HCT116 (cell line): ENCODE results near the gene NLGN3. TPM values are rescaled to one million over a fixed set of nuclear protein-coding genes. Genes with fewer than 3 reads are reported as not detected.

ENCODE experiments used
- ATAC-seq: fragments of 200-7000 bp; cut with Tn5 transposase; 2 replicates; pipeline ENCODE4 v1.9.1; 2020; ENCODE audit warnings: mild to moderate bottlenecking, moderate library complexity
- BruUV-seq: library from RNA; stranded (reverse); fragments of 400-500 nt; replicated peaks from 2 replicates; lab custom pipeline; 2021; lab: Mats Ljungman, UMichigan
- CTCF ChIA-PET: fragments of 300-600 bp; sonication (Branson Sonifier 250); formaldehyde crosslinking; loops from one replicate; lab custom pipeline; 2021; ENCODE audit warnings: antibody characterized with exemption; lab: Charles Lee
- POLR2A ChIA-PET: fragments of 300-600, 350-600 bp; sonication (Branson Sonifier 250); formaldehyde crosslinking; loops from one replicate; lab custom pipeline; 2021; ENCODE audit warnings: antibody characterized with exemption; lab: Charles Lee
- RAD21 ChIA-PET, 2 experiments: fragments of 300-600 bp; sonication (Branson Sonifier 250); formaldehyde crosslinking; loops; one replicate each; lab custom pipeline; 2023; ENCODE audit warnings: low total read pairs in 2 of 2; ENCODE audit not compliant: uncharacterized antibody in 2 of 2, unreplicated experiment in 2 of 2, low non-redundant PET in 1 of 2; lab: Charles Lee
- DNase-seq: peaks from one replicate; pipeline ENCODE4 v3.0.0-alpha.2; 2010; ENCODE audit warnings: low read depth, low spot score
- H2AFZ ChIP-seq: fragments of 200-600 bp; shearing (Covaris generic), sonication (generic); 2 replicates; pipeline ENCODE4 v1.6.1; 2017; ENCODE audit warnings: low read depth, mixed run types, mixed read lengths, antibody characterized with exemption, low read length; ENCODE audit not compliant: poor library complexity, severe bottlenecking
- H3K27ac ChIP-seq: 2 replicates; pipeline ENCODE4 v1.5.1; 2012; ENCODE audit warnings: low read depth, low read length
- H3K27me3 ChIP-seq: fragments of 200-600 bp; sonication (generic); 2 replicates; pipeline ENCODE4 v1.6.1; 2016; ENCODE audit warnings: mixed run types, low read length, mixed read lengths; ENCODE audit not compliant: insufficient read depth
- H3K36me3 ChIP-seq, 2 experiments: fragments of 200-500 bp in 1 of 2; fragments of 200-600 bp in 1 of 2; sonication (Bioruptor generic) in 1 of 2; sonication (generic) in 1 of 2; 2 replicates each; pipeline versions ENCODE4 v1.5.1 to v1.6.1; 2014 to 2016; ENCODE audit warnings: low read length in 2 of 2, inconsistent platforms in 1 of 2, mixed read lengths in 1 of 2, mixed run types in 1 of 2; ENCODE audit not compliant: insufficient read depth in 2 of 2, control insufficient read depth in 1 of 2
- H3K4me1 ChIP-seq, 2 experiments: fragments of 200-600 bp in 1 of 2; sonication (generic) in 1 of 2; 2 replicates each; pipeline versions ENCODE4 v1.5.1 to v1.6.1; 2012 to 2017; ENCODE audit warnings: low read length in 2 of 2, inconsistent platforms in 1 of 2, mild to moderate bottlenecking in 1 of 2, mixed read lengths in 1 of 2, mixed run types in 1 of 2, moderate library complexity in 1 of 2; ENCODE audit not compliant: insufficient read depth in 2 of 2, control insufficient read depth in 1 of 2
- H3K4me2 ChIP-seq: fragments of 200-600 bp; sonication (generic); 2 replicates; pipeline ENCODE4 v1.6.1; 2017; ENCODE audit warnings: mixed run types, low read length, mixed read lengths
- H3K4me3 ChIP-seq, 2 experiments: fragments of 200-600 bp in 1 of 2; sonication (generic) in 1 of 2; replicated peaks in 1 of 2; 2 replicates each; pipeline ENCODE4 v1.5.1; 2011 to 2016; ENCODE audit warnings: low read length in 2 of 2, control low read depth in 1 of 2, low read depth in 1 of 2, mild to moderate bottlenecking in 1 of 2, mixed read lengths in 1 of 2, mixed run types in 1 of 2
- H3K79me2 ChIP-seq: fragments of 200-600 bp; sonication (generic); 2 replicates; pipeline ENCODE4 v1.6.1; 2017; ENCODE audit warnings: mild to moderate bottlenecking, mixed run types, low read length, moderate library complexity, mixed read lengths; ENCODE audit not compliant: insufficient read depth
- H3K9ac ChIP-seq: fragments of 200-600 bp; sonication (generic); 2 replicates; pipeline ENCODE4 v1.6.1; 2016; ENCODE audit warnings: low read length, mixed read lengths
- H3K9me2 ChIP-seq: fragments of 200-600 bp; sonication (generic), shearing (Covaris generic); 2 replicates; pipeline ENCODE4 v1.6.1; 2017; ENCODE audit warnings: mixed run types, mild to moderate bottlenecking, moderate library complexity; ENCODE audit not compliant: insufficient read depth
- H3K9me3 ChIP-seq, 2 experiments: fragments of 200-500 bp in 1 of 2; fragments of 200-600 bp in 1 of 2; sonication (Bioruptor generic) in 1 of 2; sonication (generic) in 1 of 2; 2 replicates each; pipeline ENCODE4 v1.6.1; 2014 to 2017; ENCODE audit warnings: low read length in 2 of 2, mixed read lengths in 2 of 2, inconsistent platforms in 1 of 2, low read depth in 1 of 2, mild to moderate bottlenecking in 1 of 2, mixed run types in 1 of 2, moderate library complexity in 1 of 2; ENCODE audit not compliant: control insufficient read depth in 1 of 2, insufficient read depth in 1 of 2
- H4K20me1 ChIP-seq: fragments of 200-600 bp; sonication (generic), shearing (Covaris generic); 2 replicates; pipeline ENCODE4 v1.6.1; 2017; ENCODE audit warnings: mixed run types, mild to moderate bottlenecking, moderate library complexity; ENCODE audit not compliant: insufficient read depth
- ATF3 ChIP-seq: IDR thresholded peaks from 2 replicates; pipeline ENCODE4 v1.6.1; 2012
- CBX3 ChIP-seq: IDR thresholded peaks from 2 replicates; pipeline ENCODE4 v1.6.1; 2012; ENCODE audit warnings: low read depth
- EGR1 ChIP-seq: IDR thresholded peaks from 2 replicates; pipeline ENCODE4 v1.6.1; 2012; ENCODE audit warnings: low read depth
- ELF1 ChIP-seq: IDR thresholded peaks from 2 replicates; pipeline ENCODE4 v1.6.1; 2012; ENCODE audit warnings: low read depth, borderline replicate concordance
- EZH2 ChIP-seq: fragments of 200-600 bp; sonication (generic); IDR thresholded peaks from 2 replicates; pipeline ENCODE4 v1.6.1; 2017; ENCODE audit warnings: antibody characterized with exemption, mixed run types
- EZH2phosphoT487 ChIP-seq: fragments of 200-600 bp; IDR thresholded peaks from 2 replicates; pipeline ENCODE4 v1.6.1; 2018; ENCODE audit warnings: antibody characterized with exemption, borderline replicate concordance
- MAX ChIP-seq: IDR thresholded peaks from 2 replicates; pipeline ENCODE4 v1.6.1; 2012
- POLR2A ChIP-seq: IDR thresholded peaks from 2 replicates; pipeline ENCODE4 v1.7.0; 2011; ENCODE audit warnings: borderline replicate concordance; ENCODE audit not compliant: insufficient read depth, insufficient read length; ENCODE audit errors: extremely low read depth
- POLR2AphosphoS5 ChIP-seq: IDR thresholded peaks from 2 replicates; pipeline ENCODE4 v1.6.1; 2011; ENCODE audit warnings: mild to moderate bottlenecking, low read depth, low read length, moderate library complexity
- SIN3A ChIP-seq: IDR thresholded peaks from 2 replicates; pipeline ENCODE4 v1.6.1; 2012; ENCODE audit warnings: low read depth
- SP1 ChIP-seq: IDR thresholded peaks from 2 replicates; pipeline ENCODE4 v1.6.1; 2012; ENCODE audit warnings: low read depth
- TCF7L2 ChIP-seq: IDR thresholded peaks from 2 replicates; pipeline ENCODE4 v1.7.0; 2011; ENCODE audit warnings: borderline replicate concordance, inconsistent platforms; ENCODE audit not compliant: insufficient read depth, insufficient read length; ENCODE audit errors: extremely low read depth
- YY1 ChIP-seq: IDR thresholded peaks from 2 replicates; pipeline ENCODE4 v1.6.1; 2011; ENCODE audit warnings: low read length, low read depth, moderate library complexity, mild to moderate bottlenecking; ENCODE audit not compliant: insufficient replicate concordance; ENCODE audit errors: extremely low read depth
- ZBTB33 ChIP-seq: IDR thresholded peaks from 2 replicates; pipeline ENCODE4 v1.6.1; 2011; ENCODE audit warnings: mild to moderate bottlenecking, low read length, moderate library complexity; ENCODE audit not compliant: insufficient replicate concordance; ENCODE audit errors: extremely low read depth
- ZFX ChIP-seq: fragments of 450-650 bp; IDR thresholded peaks from 2 replicates; pipeline ENCODE4 v1.6.1; 2017
- ZNF274 ChIP-seq: fragments of 200-500 bp; sonication (Bioruptor generic); IDR thresholded peaks from 2 replicates; pipeline ENCODE4 v1.6.1; 2014; ENCODE audit warnings: mild to moderate bottlenecking, low read depth, low read length, inconsistent platforms
- intact Hi-C: fragments of 100-400 bp; cut with micrococcal nuclease; formaldehyde crosslinking; loops from 2 replicates; pipeline ENCODE4 v1.10.0; 2022
- total RNA-seq: library from RNA; stranded (reverse); gene quantifications from one replicate; pipeline ENCODE4 v1.2.1, GENCODE V29; 2021; ENCODE audit not compliant: unreplicated experiment
- TF ChIP-seq, protein P1 (sequence below), 3 experiments: fragments of 200-600 bp in 1 of 3; sonication (generic) in 1 of 3; IDR thresholded peaks in 2 of 3; conservative IDR thresholded peaks in 1 of 3; 2 replicates each; pipeline ENCODE4 v1.5.1; 2012 to 2017; ENCODE audit warnings: low read depth in 2 of 3, low read length in 2 of 3, antibody characterized with exemption in 1 of 3, borderline replicate concordance in 1 of 3, control low read depth in 1 of 3, mild to moderate bottlenecking in 1 of 3, mixed read lengths in 1 of 3, mixed run types in 1 of 3, moderate library complexity in 1 of 3; ENCODE audit not compliant: insufficient read depth in 1 of 3

Gene NLGN3
- total RNA-seq, 1 experiment from 2014 or later = 1.4 TPM

DNA sequence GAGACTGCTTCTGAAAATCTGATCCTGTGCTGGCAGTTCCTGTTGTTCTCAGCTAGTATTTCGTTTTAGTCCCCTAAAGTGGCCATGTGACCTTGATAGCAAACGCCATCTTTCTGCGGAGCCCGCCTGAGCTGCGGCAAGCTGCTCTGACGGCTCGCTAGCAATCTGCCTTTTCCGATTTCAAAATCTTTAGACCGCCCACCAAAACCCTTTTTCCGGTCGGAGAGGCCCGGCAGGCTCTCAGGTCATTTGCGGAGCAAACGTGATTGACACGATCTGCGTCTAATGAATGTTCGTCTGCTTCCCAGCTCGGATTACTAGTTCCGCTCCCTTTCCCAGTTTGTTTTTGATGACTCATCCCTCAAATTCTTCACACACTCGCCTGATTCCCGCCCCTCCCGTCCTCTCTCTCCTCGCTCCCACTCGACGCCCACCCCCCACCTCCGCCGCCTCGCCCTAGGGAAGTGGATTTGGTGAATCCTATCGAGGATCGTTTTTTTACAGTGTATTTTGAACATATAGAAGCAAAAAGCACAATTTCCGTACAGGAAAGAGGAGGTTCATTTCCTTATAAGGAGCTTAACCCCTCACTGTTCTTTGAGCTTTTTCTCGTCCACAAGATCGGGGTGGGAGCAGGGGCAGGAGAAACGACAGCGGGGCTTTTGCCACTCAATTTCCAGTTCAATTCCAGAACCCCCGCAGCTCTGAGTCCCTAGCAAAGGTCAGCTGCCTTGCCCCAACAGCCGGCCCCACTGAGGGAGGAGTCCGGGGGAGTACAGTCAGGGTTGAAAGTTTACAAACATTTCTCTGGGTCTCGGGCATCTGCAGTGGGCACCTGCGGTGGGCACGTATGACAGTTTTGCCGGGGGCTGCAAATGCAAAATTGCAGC lies 37.5 kb downstream of the NLGN3 start (continued):
- TF ChIP-seq, protein P1, sequence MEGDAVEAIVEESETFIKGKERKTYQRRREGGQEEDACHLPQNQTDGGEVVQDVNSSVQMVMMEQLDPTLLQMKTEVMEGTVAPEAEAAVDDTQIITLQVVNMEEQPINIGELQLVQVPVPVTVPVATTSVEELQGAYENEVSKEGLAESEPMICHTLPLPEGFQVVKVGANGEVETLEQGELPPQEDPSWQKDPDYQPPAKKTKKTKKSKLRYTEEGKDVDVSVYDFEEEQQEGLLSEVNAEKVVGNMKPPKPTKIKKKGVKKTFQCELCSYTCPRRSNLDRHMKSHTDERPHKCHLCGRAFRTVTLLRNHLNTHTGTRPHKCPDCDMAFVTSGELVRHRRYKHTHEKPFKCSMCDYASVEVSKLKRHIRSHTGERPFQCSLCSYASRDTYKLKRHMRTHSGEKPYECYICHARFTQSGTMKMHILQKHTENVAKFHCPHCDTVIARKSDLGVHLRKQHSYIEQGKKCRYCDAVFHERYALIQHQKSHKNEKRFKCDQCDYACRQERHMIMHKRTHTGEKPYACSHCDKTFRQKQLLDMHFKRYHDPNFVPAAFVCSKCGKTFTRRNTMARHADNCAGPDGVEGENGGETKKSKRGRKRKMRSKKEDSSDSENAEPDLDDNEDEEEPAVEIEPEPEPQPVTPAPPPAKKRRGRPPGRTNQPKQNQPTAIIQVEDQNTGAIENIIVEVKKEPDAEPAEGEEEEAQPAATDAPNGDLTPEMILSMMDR (IDR thresholded peaks at IDR 0.05 in 2 of 3, conservative IDR thresholded peaks at IDR 0.05 in 1 of 3; ENCODE audit: borderline replicate concordance in 1 of 3, insufficient read depth in 1 of 3, low read depth in 2 of 3, low read length in 2 of 3) = no peak
- TF ChIP-seq EZH2phosphoT487 = no peak
- TF ChIP-seq SIN3A = peak; percentile 39; the same call in 1 of the 2 replicates
- no peak for TF ChIP-seq POLR2A
- peak; percentile 89 for TF ChIP-seq POLR2AphosphoS5

- no peak for ATAC-seq
- H3K9me2 ChIP-seq = no peaks in the 10 kb centered on the region
- intact Hi-C loops = no loop called here
- no peaks in the 10 kb centered on the region for H3K36me3 ChIP-seq
- peaks cover 3 to 18% of the 10 kb centered on the region in 2 experiments; a peak in 3 of 4 replicates for H3K4me1 ChIP-seq
- no peak overlapping the region for H2AFZ ChIP-seq
- H3K9me3 ChIP-seq = no peaks in the 10 kb centered on the region
- H3K27me3 ChIP-seq = no peaks in the 10 kb centered on the region
- DNase-seq = no peak
- peak overlapping the region; percentile 87; the same call in 1 of the 2 replicates for H3K4me2 ChIP-seq
- no peak overlapping the region for H3K9ac ChIP-seq
- H3K79me2 ChIP-seq = no peaks in the 10 kb centered on the region
- H3K4me3 ChIP-seq = no peak overlapping the region
- ChIA-PET POLR2A (interaction anchor here (1.0 to 1.4 kb wide), 2 partner anchors 101 to 183 kb away, joined by 5 to 7 read pairs; partner anchors contain the start of genes NONO and TAF1), CTCF (no interaction called here), RAD21 (no interaction called here)
- no peak overlapping the region for H3K27ac ChIP-seq
- H4K20me1 ChIP-seq = no peaks in the 10 kb centered on the region
- BruUV-seq = no TSS peak
- TF ChIP-seq POLR2AphosphoS5 (no peak), YY1 (no peak), ZNF274 (no peak), ZBTB33 (no peak), ELF1 (no peak), EZH2 (no peak), MAX (no peak), ZFX (no peak), SP1 (no peak), ATF3 (no peak), CBX3 (no peak), EGR1 (no peak), TCF7L2 (no peak)
- TF ChIP-seq, protein P1 (IDR thresholded peaks at IDR 0.05 in 2 of 3, conservative IDR thresholded peaks at IDR 0.05 in 1 of 3; ENCODE audit: borderline replicate concordance in 1 of 3, insufficient read depth in 1 of 3, low read depth in 2 of 3, low read length in 2 of 3) = no peak
Observed at GRCh38 chrX:71182871-71183270, 38.2 kb downstream of the NLGN3 start.
